Measurements from ENCODE around the gene SEMG1.

DNA sequence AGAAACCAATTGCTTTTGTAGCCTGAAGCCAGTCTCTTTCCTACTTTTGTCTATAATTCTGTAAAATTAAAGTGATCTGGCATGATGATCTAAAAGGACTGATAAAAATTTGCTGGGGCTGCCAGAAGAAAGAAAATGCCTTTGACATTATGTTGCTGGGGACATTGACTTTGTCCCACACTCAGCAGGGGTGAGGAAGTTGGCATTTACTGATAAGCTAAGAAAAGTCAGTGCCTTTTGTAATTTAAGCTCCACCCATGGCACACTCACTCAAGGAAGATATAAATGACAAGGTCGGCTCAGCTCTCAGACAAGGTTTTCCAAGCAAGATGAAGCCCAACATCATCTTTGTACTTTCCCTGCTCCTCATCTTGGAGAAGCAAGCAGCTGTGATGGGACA, at the start of gene SEMG1:
- TF ChIP-seq, protein P1, sequence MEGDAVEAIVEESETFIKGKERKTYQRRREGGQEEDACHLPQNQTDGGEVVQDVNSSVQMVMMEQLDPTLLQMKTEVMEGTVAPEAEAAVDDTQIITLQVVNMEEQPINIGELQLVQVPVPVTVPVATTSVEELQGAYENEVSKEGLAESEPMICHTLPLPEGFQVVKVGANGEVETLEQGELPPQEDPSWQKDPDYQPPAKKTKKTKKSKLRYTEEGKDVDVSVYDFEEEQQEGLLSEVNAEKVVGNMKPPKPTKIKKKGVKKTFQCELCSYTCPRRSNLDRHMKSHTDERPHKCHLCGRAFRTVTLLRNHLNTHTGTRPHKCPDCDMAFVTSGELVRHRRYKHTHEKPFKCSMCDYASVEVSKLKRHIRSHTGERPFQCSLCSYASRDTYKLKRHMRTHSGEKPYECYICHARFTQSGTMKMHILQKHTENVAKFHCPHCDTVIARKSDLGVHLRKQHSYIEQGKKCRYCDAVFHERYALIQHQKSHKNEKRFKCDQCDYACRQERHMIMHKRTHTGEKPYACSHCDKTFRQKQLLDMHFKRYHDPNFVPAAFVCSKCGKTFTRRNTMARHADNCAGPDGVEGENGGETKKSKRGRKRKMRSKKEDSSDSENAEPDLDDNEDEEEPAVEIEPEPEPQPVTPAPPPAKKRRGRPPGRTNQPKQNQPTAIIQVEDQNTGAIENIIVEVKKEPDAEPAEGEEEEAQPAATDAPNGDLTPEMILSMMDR (IDR thresholded peaks at IDR 0.05) = no peak
- no peak for TF ChIP-seq EZH2 (IDR thresholded peaks at IDR 0.05; ENCODE audit: borderline replicate concordance, insufficient read depth, low read depth, low read length, poor library complexity, severe bottlenecking)
